SU-DHL-6 (cell line): Measurements from ENCODE around the gene GPR107.

Experiments
- H2AFZ ChIP-seq: fragments of 200-600 bp; sonication (generic); 2 replicates; pipeline ENCODE4 v1.6.1; 2014; ENCODE audit warnings: low read depth, mild to moderate bottlenecking, moderate library complexity, mixed read lengths, antibody characterized with exemption, low read length; ENCODE audit not compliant: severe bottlenecking
- H3F3A ChIP-seq: fragments of 200-600 bp; shearing (Covaris generic); 2 replicates; pipeline ENCODE4 v1.6.0; 2016; ENCODE audit warnings: antibody characterized with exemption, mild to moderate bottlenecking; ENCODE audit not compliant: insufficient read depth
- H3K27ac ChIP-seq: fragments of 200-600 bp; sonication (generic); 2 replicates; pipeline ENCODE4 v1.5.1; 2016; ENCODE audit warnings: low read depth, mild to moderate bottlenecking, low read length, moderate library complexity, mixed read lengths
- H3K27me3 ChIP-seq: fragments of 200-600 bp; sonication (generic), shearing (Covaris generic); 2 replicates; pipeline ENCODE4 v1.6.0; 2014; ENCODE audit warnings: mild to moderate bottlenecking, low read length
- H3K36me3 ChIP-seq: fragments of 200-600 bp; sonication (generic); 2 replicates; pipeline ENCODE4 v1.6.1; 2014; ENCODE audit warnings: mild to moderate bottlenecking, low read length, mixed read lengths
- H3K4me2 ChIP-seq: fragments of 300-600, 200-600 bp; shearing (Covaris generic), sonication (generic); 2 replicates; pipeline ENCODE4 v1.6.0; 2014; ENCODE audit warnings: low read length, low read depth, mild to moderate bottlenecking; ENCODE audit not compliant: poor library complexity, severe bottlenecking
- H3K4me3 ChIP-seq: fragments of 200-600 bp; sonication (generic); 2 replicates; pipeline ENCODE4 v1.5.1; 2014; ENCODE audit warnings: antibody characterized with exemption, low read length, mild to moderate bottlenecking, mixed read lengths; ENCODE audit not compliant: insufficient read depth, poor library complexity, severe bottlenecking
- H3K79me2 ChIP-seq: fragments of 200-600 bp; sonication (generic); 2 replicates; pipeline ENCODE4 v1.6.1; 2014; ENCODE audit warnings: mild to moderate bottlenecking, low read length, moderate library complexity; ENCODE audit not compliant: insufficient read depth
- H3K9ac ChIP-seq: fragments of 200-600 bp; sonication (generic); 2 replicates; pipeline ENCODE4 v1.7.0; 2014; ENCODE audit warnings: mild to moderate bottlenecking, low read length
- H3K9me2 ChIP-seq: fragments of 200-600 bp; sonication (generic); replicated peaks from 2 replicates; pipeline ENCODE4 v1.6.1; 2014; ENCODE audit warnings: low read length; ENCODE audit not compliant: insufficient read depth
- H3K9me3 ChIP-seq: fragments of 200-600 bp; sonication (generic); 2 replicates; pipeline ENCODE4 v1.6.1; 2014; ENCODE audit warnings: low read length, mixed read lengths; ENCODE audit not compliant: insufficient read depth
- H4K20me1 ChIP-seq: fragments of 200-600 bp; sonication (generic); 2 replicates; pipeline ENCODE4 v1.6.1; 2014; ENCODE audit warnings: low read depth, mild to moderate bottlenecking, antibody characterized with exemption, low read length, moderate library complexity, mixed read lengths
- EZH2phosphoT487 ChIP-seq: fragments of 200-600 bp; sonication (generic), shearing (Covaris generic); conservative IDR thresholded peaks from 2 replicates; pipeline ENCODE4 v1.6.1; 2018; ENCODE audit warnings: mild to moderate bottlenecking, antibody characterized with exemption, low read length, moderate library complexity, mixed read lengths
- TF ChIP-seq, protein P1 (sequence below): fragments of 200-600 bp; sonication (generic); IDR thresholded peaks from one replicate; pipeline ENCODE4 v1.5.1; 2017; ENCODE audit warnings: antibody characterized with exemption, mild to moderate bottlenecking, low read length, moderate library complexity; ENCODE audit not compliant: insufficient read depth, poor library complexity, severe bottlenecking

The GPR107 gene

DNA sequence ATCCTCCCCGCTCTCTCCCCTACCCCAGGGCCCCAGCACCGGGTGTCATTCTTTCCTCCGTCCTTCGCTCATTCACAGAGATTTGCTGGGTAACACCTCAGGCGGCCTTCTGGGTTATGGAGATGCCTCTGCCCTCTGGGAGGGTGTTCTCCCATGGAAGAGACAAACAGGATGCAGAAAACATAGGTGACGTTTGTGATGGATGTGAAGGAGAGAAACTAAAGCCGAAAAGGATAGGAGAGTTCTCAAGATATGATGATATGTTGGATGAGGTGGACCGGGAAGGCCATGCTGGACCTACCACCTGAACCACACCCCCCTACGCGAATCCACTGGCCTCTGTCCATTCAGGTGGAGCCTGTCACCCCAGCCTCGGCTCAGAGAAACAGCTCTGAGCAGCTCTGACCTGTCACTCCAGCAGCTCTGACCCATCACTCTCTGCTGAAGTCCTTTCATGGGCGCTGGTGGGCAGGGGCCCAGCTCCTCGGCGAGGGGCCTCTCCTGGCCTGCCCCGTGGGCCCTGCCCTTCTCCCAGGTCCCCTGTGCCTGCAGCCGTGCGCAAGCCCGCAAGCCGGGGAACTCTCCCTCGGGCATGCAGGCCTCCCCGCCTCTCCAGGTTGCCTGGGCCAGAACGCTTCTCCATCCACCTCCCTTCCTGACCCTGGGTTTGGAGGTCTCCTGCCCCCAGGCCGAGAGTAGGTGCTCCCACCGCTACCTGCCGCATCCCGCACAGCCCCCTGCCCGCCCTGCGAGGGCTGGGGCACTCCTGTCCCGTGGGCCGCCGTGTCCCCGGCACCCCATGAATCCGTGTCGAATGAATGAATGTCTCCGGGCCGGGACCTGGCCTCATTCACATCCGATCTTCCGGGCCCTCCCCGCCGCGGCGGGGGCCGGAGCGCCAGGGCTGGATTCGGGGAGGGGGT lies 117.8 kb downstream of the GPR107 start:
- H3K36me3 ChIP-seq: no peaks in the 10 kb centered on the region
- H3K27ac ChIP-seq: no peak overlapping the region
- H3K27me3 ChIP-seq: no peaks in the 10 kb centered on the region
- H2AFZ ChIP-seq: no peak overlapping the region
- no peaks in the 10 kb centered on the region for H3K9me2 ChIP-seq
- H3K4me2 ChIP-seq: no peak overlapping the region
- H3F3A ChIP-seq: no peaks in the 10 kb centered on the region
- no peaks in the 10 kb centered on the region for H3K9me3 ChIP-seq
- H3K9ac ChIP-seq: no peak overlapping the region
- no peaks in the 10 kb centered on the region for H3K79me2 ChIP-seq
- TF ChIP-seq EZH2phosphoT487: no peak
- TF ChIP-seq, protein P1, sequence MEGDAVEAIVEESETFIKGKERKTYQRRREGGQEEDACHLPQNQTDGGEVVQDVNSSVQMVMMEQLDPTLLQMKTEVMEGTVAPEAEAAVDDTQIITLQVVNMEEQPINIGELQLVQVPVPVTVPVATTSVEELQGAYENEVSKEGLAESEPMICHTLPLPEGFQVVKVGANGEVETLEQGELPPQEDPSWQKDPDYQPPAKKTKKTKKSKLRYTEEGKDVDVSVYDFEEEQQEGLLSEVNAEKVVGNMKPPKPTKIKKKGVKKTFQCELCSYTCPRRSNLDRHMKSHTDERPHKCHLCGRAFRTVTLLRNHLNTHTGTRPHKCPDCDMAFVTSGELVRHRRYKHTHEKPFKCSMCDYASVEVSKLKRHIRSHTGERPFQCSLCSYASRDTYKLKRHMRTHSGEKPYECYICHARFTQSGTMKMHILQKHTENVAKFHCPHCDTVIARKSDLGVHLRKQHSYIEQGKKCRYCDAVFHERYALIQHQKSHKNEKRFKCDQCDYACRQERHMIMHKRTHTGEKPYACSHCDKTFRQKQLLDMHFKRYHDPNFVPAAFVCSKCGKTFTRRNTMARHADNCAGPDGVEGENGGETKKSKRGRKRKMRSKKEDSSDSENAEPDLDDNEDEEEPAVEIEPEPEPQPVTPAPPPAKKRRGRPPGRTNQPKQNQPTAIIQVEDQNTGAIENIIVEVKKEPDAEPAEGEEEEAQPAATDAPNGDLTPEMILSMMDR: no peak
- no peak overlapping the region for H3K4me3 ChIP-seq
- H4K20me1 ChIP-seq: no peaks in the 10 kb centered on the region

DNA sequence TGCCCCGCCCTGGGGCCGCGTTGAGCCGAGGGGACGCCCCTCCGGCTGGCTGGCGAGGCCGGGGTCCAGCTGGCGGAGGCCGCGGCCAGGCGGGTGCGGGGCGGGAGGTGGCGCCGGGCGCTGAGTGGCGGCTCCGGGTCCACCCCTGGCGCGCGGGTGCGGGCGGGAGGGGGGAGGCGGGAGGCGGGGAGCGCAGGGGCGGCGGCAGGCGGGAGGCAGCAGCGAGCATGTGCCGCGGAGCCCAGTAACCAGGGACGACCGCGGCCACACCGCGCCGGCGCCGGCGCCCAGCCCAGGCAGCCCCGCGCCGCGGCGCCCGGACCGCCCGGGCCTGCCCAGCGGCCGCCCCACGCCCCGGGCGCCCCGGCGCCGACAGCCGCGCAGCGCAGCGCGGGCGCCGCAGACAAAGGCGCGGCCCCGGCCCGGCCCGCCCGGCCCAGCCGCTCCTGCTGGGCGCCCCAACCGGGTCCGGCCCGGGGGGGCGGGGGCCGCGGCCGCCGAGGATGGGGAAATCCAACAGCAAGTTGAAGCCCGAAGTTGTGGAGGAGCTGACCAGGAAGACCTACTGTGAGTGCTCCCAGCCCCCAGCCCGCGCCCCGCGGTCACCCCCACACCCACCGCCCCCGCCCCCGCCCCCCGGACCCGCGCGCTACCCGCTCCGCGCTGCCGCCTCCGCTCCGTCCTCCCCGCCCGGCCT lies 118.6 kb downstream of the GPR107 start, which contains the start of gene NCS1:
NCS1 (plus strand) TSS at position 244 of the 697 bp plus-strand sequence; CDS start at position 504, 260 bp downstream.
- no peaks in the 10 kb centered on the region for H3K27me3 ChIP-seq
- H3K9me3 ChIP-seq: no peaks in the 10 kb centered on the region
- no peak for TF ChIP-seq EZH2phosphoT487
- TF ChIP-seq, protein P1: no peak
- H3K9ac ChIP-seq: no peak within 1 kb of the TSS
- H3K9me2 ChIP-seq: no peaks in the 10 kb centered on the region
- no peaks in the 10 kb centered on the region for H3F3A ChIP-seq
- no peaks in the 10 kb centered on the region for H3K36me3 ChIP-seq
- no peaks in the 10 kb centered on the region for H4K20me1 ChIP-seq
- no peak within 1 kb of the TSS for H2AFZ ChIP-seq
- no peaks in the 10 kb centered on the region for H3K79me2 ChIP-seq
- H3K4me2 ChIP-seq: no peak within 1 kb of the TSS
- H3K27ac ChIP-seq: no peak within 1 kb of the TSS
- no peak within 1 kb of the TSS for H3K4me3 ChIP-seq

DNA sequence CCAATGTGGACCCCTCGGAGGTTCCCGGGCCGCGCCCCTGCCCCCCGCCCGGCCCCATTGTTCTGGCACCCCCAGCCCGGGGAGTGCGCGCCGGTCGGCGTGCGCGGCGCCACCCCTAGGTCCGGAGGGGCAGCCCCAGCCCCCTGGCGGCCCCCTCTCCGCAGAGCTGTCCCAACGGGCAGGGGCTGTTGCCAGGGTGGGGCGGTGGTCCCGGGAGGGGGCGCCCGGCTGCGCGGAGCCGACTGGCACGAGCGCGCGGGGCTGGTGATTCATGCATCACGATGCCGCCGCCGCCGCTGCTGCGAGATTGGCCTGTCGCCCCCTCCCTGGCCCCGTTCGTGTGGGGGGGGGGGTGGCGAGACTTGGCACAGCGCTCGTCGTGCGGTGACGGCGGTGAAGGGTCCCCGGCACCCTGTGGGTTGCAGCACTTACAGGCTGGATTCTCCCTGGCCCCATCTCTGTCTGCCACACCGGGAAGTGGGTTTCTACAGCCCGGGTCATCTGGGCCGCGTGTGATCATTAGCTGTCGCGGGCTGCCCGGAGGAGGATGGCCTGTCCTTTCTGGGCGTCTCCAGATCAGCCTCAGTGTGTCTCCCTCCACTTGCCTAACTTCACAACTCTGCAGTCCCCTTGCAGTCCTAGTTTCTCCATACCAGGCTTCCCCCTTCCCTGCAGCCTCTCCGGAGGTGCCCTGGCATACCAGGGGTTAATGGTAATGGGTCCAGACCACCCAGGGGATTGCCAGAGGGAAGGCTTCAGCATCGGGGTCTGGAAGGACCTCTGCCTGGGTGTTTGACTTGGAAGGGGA lies 119.4 kb downstream of the GPR107 start:
- no peaks in the 10 kb centered on the region for H3K79me2 ChIP-seq
- no peak overlapping the region for H3K4me3 ChIP-seq
- H3K9ac ChIP-seq: no peak overlapping the region
- no peak overlapping the region for H2AFZ ChIP-seq
- H3K4me2 ChIP-seq: no peak overlapping the region
- TF ChIP-seq, protein P1: no peak
- TF ChIP-seq EZH2phosphoT487: no peak
- H4K20me1 ChIP-seq: no peaks in the 10 kb centered on the region
- H3K36me3 ChIP-seq: no peaks in the 10 kb centered on the region
- no peaks in the 10 kb centered on the region for H3K9me2 ChIP-seq
- no peaks in the 10 kb centered on the region for H3K27me3 ChIP-seq
- no peak overlapping the region for H3K27ac ChIP-seq
- no peaks in the 10 kb centered on the region for H3F3A ChIP-seq
- no peaks in the 10 kb centered on the region for H3K9me3 ChIP-seq
